Lung microvascular endothelial cell (primary cell): ENCODE measurements around the gene ALOX15B. TPM values are rescaled to one million over a fixed set of nuclear protein-coding genes. Genes with fewer than 3 reads are reported as not detected.
A peak's percentile ranks its signal among the peaks of the same experiment; 100 is the strongest.
"Not testable (repeated sequence)": the region's sequence is repeated elsewhere in the genome, so short reads cannot be mapped to it uniquely, and the experiment has no call there.

ENCODE experiments used
- DNase-seq, 2 donors: peaks; one replicate each; pipeline versions ENCODE4 v3.0.0 to v3.0.0-alpha.2; 2010; ENCODE audit warnings: low read depth in 2 of 2
- total RNA-seq: library from RNA; depleted of rRNA; stranded (reverse); fragments of >200 nt; gene quantifications from 2 replicates; pipeline ENCODE4 v1.2.1, GENCODE V29; 2014

ALOX15B gene
- total RNA-seq, 1 donor from 2014 or later = not detected

DNA sequence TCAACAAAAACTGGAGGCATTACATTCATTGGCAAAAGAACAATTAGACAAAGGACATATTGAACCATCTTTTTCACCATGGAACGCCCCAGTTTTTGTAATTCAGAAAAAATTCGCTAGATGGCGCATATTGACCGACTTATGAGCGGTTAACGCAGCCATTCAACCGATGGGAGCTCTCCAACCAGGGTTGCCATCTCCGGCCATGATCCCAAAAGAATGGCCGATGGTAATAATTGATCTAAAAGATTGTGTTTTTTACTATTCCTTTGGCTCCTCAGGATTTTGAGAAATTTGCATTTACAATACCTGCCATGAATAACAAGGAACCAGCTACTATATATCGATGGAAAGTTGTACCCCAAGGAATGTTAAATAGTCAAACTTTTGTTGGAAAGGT is 21.4 kb downstream of the ALOX15B start:
- DNase-seq = peak; percentile 71 to 82

DNA sequence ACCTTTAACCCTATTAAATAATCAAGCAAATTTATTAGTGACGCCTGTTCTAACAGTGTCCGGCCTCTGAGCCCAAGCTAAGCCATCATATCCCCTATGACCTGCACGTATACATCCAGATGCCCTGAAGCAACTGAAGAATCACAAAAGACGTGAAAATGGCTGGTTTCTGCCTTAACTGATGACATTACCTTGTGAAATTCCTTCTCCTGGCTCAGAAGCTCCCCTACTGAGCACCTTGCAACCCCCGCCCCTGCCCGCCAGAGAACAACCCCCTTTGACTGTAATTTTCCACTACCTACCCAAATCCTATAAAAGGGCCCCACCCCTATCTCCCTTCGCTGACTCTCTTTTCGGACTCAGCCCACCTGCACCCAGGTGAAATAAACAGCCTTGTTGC is 23.0 kb downstream of the ALOX15B start:
- not testable (repeated sequence) for DNase-seq

DNA sequence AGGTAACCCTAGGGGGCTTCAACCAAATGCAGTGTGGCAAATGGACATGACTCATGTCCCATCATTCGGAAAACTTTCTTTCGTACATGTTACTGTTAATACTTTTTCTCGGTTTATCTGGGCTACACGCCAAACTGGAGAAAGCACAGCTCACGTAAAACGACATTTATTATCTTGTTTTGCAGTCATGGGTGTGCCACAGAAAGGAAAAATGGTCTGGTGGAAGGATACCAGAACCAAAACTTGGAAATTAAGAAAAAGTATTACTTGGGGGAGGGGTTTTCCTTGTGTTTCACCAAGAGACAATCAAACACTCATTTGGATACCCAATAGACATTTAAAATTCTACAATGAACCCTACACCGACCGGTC is 23.6 kb downstream of the ALOX15B start:
- DNase-seq = peak; percentile 13 to 90

DNA sequence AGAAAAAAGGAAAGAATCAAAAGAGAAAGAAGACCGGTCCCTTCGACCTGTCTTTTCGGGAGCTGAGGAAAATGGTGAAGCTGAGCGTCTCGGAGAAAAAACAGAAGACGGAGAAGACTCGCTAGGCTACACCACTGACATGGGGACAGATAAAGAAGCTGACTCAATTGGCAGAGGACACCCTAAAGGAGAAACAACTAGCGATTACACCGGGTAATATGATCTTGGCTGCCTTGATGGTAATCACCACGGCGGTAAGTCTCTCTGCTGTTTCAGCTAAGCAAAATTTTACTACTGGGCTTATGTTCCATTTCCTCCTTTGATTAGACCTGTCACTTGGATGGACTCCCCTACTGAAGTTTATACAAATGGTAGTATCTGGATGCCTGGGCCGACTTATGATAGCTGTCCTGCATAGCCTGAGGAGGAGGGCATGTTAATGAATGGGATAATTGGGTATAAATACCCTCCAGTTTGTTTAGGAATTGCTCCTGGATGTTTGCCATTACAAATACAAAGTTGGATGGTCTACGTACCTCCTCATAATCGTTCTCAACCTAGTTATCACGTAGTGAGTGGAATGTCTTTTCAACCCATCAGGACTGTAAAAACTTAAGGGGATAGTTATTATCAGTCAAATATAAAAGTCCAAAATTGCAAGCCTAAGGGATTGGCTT is 24.1 kb downstream of the ALOX15B start:
- peak in 1 of 2 donors; percentile 14 for DNase-seq

DNA sequence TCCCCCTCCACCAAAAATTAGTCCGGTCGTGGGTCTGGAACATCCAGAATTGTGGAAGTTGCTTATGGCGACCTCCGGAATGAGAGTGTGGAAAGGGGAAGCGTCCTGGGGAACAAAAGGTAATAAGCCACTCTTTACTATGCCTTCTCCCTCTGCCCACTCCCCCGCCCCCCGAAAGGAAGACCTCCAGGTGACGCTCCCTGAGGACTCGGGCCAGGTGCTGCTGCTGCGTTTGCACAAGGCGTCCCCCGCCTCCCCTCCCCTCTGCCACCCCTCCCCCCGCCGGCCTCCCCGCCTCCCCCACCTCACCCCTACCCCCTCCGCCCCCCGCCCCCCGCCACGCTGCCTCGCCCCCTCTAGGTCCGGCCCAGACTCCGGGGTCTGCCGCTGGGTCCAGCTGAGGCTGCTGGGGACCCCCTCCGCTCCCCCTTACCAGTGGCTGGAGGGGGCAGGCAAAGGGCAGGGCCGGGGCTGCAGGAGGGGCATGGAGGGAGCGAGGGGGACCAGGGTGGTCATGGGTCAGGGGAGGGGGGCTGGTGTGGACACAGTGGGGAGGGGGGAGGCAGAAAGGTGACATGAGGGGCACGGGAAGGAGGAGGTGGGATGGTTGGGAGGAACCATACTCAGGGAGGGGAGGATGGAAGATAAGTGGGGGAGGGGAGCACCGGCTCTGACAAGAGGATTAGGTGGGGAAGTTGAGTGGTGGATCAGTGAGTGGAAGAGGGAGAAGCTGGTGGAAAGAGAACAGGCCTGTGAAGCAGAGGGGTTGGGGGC is 25.1 kb downstream of the ALOX15B start:
- DNase-seq = no peak

DNA sequence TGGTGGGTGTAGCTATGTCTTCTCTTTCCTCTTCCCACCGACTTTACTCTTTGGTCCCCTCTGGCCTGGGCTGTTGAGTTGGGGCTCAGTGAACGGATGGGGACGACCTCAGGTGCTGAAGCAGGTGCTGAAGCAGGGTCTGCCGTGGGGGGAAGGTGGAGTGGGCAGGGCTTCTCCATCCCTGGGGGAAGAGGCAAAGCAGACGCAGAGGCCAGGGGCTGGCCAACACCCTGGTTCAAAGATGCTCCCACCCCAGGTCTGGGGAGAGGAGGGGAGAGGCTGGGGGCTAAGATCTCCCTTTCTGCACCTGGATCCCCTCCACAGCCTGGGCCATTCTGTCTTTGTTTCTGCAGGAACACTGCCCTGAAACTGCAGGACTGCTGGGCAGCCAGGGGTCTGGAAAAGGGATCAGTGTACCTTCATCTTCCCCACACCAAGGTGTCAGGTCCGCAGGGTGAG is 25.7 kb downstream of the ALOX15B start:
- DNase-seq = no peak

DNA sequence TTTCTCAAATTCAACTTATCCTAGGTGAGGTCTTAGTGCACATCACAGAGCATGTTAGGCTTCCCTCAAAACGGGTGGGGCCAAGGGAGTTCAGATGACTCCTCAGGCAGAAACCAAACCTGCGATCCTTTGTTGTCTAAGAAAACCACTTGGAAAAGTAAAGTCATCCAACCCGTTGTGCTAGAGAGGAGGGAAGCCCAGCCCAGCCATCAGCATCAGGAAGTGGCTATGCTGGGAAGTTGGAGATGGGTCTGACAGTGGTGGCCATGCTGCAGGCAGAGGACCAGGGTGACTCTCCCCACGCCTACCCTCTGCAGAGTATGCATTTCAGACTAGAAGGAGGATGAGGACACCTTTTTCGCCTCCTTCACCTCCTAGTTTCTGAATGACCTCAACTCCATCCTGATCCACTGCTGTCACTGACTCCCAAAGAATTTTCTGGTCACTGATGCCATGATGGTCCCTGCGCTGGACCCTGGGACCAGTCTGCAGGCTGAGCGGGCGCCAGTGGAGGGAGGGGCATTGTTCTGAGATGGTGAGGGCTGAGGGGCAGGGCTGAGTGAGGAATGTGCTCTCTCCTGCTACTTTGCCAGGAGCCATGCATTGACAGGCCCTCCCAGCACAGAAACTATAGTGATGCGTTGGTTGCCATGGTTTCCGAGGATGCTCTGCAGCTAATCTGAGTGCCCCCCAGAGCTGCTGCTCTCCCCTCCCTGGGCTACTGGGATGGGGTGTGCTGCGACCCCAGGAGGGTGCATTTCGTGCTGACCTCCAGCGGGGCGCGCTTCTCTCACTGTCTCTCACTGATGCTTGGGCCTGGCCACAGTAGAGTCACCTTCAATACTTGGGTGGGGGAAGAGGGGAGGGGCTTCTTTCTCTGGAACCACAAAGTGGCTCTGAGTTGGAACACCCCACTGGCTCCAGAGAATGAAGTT is 28.2 kb downstream of the ALOX15B start:
- DNase-seq = peak; percentile 13 to 17

DNA sequence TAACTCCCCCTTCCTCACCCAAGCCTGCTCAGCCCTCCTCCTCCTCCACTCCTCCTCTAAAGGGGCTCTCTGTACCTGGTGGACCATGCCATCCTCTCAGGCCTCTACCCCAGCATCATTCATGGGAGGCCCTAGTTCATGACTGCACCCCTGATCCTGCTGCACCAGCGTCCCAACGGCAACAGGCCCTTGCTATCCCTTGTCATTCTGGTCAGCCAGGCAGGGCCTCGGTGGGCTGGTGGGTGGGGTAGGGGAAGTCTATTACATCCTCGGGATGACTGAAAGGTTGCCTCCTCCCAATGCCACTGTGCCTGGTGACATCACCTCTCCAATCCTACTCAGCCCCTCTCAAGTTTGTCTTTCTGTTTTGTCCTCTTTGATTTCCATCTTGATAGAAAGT is 28.9 kb downstream of the ALOX15B start:
- DNase-seq = no peak

DNA sequence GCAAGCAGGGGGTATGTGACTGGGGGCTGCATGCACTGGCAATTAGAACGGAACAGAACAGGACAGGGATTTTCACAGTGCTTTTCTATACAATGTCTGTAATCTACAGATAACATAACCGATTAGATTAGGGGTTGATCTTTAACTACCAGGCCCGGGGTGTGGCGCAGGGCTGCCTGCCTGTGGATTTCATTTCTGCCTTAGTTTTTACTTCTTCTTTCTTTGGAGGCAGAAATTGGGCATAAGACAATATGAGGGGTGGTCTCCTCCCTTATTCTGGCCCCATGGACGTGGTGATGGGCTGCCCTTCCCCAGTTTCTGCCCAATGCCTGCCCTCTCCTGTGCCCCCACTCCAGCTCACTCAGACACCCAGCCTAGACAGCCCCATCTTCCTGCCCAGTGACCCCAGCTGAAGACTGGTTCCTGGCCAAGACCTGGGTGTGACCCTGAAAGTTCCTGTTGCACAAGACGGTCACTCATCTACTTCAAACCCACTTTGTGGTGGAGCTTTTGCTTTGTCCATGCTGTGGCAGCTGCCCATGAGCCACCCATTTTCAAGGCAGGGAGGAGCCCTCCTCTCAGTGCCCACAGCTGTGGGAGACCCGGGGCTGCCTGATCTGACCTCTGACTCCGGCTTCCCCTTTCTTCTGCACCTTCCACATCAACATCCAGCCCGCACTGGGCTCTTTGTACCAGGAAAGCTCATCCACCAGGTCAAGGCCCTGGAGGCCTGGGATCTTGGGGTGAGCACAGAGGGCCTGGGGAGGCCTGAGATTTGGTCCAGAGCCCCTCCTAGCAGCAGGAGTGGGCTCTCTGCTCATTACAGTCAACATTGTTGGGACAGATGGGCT is 30.1 kb downstream of the ALOX15B start:
- no peak for DNase-seq

DNA sequence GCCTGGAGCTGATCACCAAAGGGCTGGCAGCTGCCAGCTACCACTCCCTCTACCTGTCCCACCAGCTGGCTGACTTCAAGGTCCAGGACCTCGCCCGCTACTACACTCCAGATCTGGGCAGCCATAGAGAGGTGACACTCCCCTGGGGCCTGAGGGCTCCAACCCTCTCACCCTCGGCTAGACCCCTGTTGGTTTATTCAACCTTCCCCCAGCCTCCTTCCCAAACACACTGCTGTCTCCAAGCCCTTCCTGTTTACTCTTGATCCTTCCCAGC is 30.7 kb downstream of the ALOX15B start:
- DNase-seq = no peak

DNA sequence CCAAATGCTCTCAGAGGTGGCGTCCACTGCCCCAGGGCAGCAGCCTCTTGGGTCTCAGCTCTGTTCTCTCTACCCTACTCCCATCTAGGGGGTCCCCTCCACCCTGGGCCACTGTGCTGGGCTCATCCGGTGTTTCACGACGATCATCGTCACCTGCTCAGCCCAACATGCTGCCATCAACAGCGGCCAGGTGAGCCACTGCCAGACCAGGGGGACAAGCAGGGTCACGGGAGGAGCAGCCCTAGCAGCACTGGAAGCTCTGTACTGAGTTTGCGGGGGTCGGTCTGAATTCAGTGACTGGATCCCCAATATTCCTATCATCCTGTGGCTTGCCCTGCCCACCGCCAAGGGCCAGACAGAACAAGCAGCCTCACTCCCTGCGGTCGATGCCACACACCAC is 32.6 kb downstream of the ALOX15B start:
- no peak for DNase-seq

DNA sequence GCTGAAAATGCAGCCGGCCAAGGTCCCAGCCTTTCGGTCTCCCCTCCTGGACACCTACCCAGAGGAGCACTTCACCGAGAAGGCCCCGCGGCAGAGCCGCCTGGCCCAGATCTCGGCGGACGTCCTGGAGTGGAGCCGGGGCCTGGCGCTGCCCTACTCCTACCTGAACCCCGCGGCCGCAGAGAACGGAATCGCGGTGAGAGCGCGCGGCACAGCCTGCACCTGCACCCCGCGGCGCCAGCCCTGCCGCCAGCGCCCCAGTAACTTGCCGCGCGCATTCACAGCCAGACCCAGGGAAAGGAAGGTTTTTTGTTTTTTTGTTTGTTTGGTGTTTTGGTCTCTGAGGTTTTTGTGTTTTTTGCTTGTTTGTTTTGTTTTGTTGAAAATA is 33.5 kb downstream of the ALOX15B start:
- no peak for DNase-seq

DNA sequence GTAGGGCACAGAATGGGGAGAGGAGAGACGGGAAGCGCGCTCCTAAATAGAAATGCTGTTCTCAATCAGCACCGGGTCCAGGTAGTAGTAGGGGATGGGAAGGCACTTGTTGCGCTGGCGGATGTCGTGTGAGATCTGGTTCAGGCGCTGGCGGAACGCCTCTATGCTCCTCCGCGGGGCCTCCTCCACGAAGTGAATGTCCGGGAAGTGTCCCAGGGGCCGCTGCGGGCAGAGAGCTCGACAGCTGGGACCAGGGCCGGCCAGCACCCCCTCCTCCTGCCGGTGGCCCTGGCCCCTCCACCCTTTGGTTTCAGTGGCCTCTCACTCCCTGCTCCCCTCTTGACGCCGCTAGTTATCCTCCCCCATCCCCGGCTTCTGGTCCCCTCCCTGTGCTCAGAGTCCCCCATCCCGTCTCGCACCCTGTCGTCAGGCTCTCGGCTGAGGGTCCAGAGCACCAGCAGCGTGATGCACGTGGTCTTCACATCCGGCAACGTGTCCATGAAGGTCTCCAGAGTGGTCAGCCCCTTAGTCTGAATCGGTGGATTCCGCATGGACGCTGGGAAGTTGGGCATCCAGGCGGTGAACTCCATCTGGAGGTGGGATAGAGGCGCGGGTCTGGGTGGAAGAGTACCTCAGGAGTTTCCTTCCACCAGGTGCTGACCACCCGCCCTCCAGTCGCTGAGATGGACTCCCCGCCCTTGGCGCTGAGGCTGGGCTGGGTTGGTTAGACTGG is 34.0 kb downstream of the ALOX15B start:
- no peak for DNase-seq

DNA sequence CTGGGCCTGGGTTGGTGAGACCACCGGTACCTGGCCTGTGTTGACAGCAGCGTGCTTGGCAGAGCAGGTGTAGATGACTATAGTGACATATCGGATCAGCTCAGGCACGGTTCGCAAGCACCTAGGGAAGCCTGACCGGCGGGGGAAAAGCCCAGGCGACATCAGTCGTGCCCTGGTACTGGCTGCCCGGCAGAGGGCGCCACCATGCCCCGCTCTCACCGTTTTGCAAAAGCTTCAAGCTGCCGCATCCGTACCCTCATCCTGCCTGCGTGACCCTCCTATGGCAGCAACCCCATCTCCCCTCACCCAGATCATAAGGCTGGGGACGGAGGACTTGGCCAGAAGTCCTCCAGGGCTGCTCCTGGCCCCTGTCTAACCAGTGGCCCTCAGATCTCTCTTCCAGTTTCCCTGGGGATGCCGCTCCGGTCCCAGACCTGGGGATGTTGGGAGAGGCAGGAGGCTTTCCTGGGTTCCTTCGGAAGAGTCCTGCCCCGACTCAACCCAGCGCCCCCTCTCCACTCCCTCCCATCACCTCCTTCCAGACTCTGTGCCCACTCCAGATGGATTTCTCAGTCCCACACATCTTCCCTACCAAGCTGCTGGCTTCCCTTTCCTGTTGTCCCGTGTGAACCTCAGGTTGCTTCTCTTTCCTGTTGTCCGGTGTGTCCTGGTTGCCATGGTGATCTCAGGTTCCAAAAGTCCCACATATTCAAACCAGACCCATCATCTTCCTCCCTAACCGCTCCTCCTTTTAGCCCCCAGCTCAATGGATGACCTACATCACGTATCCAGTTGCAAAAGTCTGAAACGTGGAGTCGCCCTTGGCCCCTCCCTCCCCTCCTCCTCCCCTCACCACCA is 35.0 kb downstream of the ALOX15B start:
- peak; percentile 71 to 80 for DNase-seq

DNA sequence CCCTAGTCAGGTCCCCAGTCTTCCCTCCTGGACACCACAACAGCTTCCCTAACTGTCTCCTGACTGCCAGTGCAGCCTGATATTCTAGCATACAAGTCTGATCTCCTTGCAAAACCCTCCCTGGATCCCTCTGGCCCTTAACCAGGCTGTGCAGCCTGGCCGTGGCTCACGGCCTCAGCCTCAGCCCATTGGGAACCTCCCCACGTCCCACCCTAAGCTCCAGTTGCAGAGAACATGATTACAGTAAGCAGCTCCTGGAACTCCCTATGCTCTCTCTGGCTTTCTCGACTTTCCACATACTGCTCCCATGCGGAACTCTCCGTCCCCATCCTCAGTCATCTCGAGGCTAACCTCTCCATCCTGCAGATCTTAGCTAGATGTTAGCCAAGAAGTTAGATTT is 35.7 kb downstream of the ALOX15B start:
- no peak for DNase-seq

DNA sequence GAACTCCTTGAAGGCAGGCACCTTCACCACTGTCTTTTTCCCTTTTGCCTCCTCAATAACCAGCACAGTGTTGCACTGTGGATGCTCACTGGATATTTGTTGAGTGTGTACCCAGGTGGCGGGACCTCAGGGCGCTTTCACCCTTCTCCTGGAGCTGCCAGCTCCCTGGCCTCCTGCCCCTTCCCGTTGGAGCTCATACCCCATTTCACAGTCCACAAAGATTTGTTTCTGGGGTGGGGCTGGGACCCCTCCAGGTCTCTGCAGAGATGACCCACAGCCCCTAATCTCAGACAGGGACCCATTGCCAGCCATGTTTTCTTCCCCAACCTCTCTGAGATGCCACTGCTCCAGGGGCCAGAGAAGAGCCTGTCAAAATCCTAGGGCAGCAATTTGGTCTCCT is 36.2 kb downstream of the ALOX15B start:
- DNase-seq = no peak

DNA sequence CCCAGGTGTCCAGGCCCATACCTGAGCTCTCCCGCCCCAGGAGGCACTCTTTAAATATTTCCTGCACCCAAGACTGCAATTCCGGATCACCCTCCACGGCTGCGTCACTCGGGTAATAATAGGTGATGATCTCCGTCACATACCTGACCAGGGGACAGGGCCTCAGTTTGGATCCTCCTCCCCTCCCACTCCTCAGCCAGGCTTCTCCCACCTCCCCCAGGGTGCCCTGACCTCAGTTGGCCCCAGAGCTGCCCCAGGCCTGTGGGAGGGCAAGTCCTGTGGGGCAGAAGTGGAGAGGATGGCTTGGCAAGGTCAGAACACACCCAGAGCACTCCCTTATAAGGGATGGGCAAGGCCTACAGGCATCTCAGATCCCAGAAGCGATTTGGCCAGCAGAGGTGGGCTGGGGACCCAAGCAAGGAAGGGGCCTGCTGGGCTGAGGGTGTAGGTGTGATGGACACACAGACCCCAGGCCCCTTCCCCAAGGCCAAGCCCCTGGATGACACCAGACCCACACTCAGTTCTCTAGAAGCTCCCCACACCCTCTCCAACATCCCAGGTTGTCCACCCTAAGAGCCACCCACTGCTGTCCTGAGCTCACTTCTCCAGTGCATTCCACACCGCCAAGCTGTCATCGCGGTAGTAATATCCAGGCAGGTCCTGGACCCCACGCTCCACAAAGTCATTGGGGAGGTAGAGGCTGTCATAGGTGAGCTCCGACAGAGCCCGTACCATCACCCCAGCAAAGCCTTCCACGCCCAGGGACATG is 36.9 kb downstream of the ALOX15B start:
- no peak for DNase-seq

DNA sequence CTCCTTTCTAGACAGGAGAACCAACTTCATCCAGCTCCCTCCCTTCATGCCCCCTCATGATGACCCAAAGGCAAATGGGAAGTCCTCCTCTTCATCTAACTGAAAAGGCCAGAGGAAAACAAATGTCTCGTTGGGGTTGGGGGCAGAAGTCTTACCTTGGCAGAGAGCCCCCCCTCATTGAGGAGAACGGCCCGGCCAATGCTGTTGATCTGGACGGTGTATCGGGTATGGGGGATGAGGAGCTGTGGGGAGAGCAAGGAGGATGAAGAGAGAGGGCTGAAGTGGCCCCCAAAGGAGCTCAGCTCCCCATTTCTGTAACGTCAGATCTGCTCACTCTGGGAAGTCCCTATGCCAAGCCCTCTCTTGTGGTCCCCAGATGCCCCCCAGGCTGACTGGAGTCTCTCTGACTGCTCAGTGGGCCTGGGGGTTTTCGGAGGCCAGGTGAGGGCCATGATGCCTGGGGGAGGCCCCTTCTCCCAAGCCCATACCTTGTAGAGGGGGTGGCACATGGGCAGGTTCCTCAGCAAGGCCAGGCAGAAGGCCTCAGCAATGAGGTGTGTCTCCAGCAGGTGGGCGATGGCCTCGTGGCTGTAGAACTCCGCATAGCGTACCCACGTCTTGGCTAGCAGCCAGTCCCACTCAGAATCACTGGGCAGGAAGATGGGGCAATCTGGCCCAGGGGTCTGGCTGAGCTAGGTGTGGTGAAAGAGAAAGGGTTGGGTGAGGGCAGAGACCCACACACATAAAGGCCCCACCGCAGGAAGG is 37.8 kb downstream of the ALOX15B start:
- DNase-seq = no peak
